ENCODE data around the gene STX4.

The STX4 gene

DNA sequence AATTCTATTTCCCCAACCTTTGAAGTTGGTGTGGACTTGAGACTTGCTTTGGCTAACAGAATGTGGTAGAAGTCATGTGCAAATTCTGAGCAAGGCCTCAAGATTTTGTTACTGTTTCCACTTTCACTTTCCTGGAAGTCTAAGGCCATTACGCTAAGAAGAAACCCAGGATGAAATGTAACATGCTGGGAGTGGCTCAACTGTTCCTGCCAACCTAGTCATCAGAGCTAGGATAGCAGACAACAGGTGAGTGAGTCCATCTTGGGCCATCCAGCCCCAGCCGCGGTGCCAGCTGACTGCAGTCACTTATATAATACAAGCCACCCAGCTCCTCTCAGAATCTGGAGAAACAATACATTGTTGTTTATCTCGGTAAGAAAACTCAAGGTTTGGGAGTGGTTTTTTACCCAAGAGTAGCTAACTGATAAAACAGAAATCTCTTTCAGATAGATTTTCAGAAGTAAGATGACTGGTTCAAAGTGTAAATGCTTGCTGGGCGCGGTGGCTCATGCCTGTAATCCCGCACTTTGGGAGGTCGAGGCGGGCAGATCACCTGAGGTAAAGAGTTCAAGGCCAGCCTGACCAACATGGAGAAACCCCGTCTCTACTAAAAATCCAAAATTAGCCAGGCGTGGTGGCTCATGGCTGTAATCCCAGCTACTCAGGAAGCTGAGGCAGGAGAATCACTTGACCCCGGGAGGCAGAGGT lies 10.7 kb upstream of the STX4 start:
- no peak for DNase-seq

DNA sequence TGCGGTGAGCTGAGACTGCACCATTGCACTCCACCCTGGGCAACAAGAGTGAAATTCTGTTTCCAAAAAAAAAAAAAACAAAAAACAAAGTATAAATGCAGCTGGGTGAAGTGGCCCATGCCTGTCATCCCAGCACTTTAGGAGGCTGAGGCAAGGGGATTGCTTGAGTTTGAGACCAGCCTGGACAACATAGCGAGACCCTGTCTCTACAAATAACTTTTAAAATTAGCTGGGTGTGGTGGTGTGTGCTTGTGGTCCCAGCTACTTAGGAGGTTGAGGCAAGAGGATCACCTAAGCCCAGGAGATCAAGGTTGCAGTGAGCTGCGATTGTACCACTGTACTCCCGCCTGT lies 10.1 kb upstream of the STX4 start:
- no peak for DNase-seq

DNA sequence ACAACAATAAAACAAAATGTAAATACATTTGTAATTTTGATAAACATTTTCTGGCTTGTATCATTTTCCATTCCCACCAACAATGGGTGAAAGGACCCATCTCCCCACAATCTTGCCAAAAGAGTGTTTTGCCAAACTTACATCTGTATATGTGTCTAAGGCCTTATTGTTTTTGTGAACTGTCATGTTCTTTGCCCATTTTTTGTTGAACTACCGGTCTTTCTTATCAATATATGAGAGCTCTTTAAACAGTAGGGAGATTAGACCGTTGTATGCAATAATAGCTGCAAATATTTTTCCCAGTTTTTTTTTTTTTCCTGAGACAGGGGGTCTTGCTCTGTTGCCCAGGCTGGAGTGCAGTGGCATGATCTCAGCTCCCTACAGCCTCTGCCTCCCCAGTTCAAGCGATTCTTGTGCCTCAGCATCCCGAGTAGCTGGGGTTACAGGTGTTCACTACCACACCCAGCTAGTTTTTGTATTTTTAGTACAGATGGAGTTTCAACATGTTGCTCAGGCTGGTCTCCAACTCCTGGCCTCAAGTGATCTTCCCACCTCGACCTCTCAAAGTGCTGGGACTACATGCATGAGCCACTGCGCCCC lies 9.6 kb upstream of the STX4 start:
- DNase-seq, result no peak

DNA sequence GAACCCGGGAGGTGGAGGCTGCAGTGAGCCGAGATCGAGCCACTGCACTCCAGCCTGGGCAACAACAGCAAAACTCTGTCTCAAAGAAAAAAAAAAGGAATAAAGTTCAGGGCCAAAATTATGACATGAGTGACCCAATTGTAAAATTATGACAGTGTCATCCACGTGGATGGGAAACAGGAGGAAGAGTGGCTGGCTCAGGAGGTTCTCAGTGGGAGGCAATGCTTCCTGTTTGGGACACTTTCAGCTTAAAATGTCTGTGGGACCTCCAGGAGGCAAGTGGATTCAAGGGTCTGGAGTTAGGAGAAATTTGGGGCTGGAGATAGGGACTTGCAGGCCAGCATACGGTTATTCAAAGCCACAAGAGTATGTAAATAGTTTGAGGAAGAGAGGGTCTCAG lies 8.0 kb upstream of the STX4 start:
- DNase-seq, result no peak

DNA sequence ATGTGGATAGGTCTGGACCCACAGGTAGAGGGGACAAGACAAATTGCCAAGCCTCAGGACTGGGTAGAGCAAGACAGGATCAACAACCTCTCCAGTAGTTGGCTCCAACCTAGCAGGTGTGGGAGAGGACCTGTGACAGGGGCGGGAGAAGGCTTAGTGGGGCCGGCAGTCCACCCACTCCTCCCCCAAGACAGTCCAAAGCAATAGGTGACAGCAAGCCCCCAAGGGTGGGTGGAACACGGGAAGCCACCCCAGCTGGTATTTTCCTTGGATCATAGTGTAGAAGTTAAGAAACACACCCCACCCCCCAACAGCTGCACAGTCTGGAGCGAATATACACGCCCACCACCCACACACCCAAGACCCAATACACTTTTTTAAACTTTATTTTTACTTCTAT lies 4.1 kb upstream of the STX4 start:
- DNase-seq, result no peak

DNA sequence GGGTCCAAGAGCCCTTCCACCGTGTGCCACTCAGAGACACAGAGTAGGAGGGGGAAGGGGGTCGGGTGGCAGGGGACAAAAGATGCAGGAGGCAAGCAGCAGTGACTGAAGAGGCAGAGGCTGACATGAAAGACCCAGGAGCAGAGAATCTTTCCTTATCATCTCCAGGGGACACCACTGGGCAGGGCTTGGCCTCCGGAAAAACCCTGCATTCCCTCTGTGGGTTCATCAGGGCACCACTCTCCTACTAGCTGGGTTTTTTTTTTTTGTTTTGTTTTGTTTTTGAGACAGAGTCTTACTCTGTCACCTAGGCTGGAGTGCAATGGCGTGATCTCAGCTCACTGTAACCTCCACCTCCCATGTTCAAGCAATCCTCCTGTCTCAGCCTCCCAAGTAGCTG lies 2.1 kb upstream of the STX4 start:
- no peak for DNase-seq

DNA sequence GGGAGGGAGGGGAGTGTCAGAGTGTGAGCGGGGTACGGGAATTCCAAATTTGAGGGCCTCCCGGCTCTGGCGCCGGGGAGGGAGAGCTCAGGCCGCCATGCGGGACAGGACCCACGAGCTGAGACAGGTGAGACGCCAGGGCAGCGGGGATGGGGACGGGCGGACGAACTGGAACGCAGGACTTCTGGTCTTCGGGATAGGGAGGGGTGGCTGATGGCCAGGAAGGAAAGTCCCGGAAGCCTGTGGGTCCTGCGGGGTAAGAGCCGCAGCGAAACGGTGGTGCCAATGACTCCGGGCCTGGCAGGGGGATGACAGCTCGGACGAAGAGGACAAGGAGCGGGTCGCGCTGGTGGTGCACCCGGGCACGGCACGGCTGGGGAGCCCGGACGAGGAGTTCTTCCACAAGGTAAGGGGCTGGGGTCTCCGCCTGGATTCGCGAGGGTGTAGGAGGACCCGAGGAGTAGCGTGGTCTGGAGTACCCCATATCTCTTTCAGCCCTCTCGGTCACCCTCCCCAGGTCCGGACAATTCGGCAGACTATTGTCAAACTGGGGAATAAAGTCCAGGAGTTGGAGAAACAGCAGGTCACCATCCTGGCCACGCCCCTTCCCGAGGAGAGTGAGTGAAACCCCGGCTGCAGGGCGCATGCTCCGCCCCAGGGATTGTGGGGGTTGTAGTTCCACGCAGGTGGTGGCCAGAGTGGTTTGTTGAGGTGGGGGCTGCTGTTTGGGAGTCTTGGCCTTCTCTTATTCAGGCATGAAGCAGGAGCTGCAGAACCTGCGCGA lies 543 bp downstream of the STX4 start:
- DNase-seq, result peak; percentile 71 to 85 (median 81)

DNA sequence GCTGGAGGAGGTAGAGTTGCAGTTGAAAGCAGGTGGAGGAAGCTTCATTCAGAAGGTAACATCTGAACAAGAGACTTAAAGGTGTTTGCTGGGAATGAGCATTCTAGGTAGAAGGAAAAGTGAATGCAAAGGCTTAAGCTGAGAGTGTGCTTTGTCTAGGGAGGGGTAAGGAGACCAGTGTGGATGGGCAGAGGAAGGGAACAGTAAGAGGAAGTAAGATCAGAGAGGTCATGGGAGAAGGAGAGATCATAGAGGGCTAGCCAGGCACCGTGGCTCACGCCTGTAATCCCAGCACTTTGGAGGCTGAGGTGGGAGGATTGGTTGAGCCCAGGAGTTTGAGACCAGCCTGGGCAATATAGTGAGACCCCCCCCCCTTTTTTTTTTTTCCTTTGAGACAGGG lies 3.3 kb downstream of the STX4 start:
- no peak for DNase-seq

DNA sequence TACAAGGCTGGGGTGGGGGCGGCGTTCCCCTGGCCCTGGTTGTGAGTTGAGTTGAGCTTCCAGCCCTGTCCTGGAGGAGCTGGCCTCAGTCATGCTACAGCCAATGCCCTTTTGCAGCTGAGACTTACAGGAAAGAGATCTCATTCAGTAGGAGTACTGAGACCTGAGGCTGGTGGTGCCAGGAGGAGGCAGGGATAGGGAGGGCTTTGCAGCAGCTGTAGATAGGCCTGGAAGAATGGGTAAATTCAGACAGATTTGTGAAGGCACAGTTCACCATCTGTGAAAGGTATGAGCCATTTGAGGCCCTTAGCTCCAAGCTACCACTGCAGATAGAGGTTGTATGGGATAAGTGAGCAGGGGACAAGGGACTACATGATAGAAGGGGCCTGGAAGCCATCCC lies 5.6 kb downstream of the STX4 start:
- DNase-seq, result no peak

DNA sequence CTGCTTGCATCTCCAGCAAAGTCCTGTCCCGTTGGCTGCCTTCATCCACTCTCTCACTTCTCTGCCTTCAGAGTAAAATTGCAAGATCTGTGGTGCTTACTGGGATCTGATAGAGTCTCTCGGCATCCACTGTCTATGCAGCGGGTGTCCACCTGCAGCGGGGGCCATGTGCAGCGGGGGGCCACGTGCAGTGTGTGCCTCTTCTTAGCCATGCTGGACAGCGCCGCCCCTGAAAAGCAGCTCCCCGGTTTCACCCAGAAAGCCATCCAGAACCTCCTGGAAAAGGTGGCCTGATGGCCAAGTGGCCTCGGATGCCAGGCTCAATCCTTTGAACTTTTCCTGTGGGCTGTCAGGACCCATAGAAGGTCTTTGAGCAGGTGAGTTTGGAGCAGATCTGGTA lies 9.5 kb downstream of the STX4 start:
- no peak for DNase-seq

DNA sequence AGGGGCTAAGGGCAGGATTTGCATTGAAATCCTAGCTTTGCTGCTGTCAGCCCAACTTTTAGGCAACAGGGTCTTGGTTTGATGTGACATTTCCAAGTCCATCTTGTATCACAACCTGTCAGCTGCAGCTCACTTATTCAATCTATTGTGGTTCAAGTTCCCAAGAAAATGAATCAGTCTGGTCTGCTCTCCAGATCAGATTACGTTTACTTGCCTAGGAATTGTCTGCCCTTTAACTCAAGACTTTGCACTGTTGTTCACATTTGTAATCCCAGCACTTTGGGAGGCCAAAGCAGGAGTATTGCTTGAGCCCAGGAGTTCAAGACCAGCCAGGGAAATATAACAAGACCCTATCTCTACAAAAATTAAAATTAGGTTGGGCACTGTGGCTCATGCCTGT lies 10.0 kb downstream of the STX4 start:
- no peak for DNase-seq

DNA sequence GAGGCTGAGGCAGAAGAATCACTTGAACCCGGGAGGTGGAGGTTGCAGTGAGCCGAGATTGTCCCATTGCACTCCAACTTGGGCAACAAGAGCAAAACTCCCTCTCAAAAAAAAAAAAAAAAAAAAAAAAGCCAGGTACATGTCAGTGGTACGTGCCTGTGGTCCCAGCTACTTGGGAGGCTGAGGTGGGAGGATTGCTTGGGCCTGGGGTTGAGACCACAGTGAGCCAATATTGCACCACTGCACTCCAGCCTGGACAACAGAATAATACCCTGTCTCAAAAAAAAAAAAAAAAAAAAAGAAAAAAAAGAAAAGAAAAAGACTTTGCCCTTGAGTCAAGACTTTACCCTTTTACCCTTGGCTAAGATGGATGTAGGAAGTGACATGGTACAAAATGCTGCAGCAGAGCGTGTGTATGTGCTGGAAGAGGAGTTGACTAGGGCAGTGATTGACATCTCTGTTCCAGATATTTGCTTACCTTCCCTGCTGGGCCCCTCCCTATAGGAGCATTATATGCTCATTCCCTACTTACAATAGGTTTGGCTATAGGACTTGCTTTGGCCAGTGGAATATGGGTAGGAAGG lies 10.6 kb downstream of the STX4 start:
- DNase-seq, result no peak

DNA sequence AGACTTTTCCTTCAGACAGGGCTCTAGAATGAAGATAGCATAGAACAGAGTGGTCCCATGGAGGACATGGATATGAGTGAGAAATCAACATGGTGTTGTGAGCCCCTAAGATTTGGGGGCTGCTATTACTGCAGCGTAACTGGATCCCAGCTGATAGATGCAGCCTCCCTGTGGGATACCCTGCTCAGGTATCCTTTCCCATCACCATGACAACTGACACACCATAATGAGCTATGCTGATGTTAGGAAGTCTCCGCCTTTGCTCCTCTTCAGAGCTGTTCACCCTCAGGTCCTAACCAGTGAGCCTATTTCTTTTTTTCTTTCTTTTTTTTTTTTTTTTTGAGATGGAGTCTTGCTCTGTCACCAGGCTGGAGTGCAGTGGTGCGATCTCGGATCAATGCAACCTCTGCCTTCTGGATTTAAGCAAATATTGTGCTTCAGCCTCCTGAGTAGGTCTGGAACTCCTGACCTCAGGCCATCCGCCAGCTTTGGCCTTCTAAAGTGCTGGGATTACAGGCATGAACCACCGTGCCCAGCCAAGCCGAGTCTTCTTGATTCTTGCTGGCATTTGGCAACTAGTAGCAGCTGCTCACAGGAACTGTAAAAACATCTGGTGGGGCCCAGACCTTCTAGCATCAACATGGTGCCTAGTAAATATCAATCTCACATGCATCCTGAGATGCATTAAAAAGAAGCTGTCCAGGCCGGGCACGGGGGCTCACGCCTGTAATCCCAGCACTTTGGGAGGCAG lies 17.1 kb downstream of the STX4 start:
- DNase-seq, result no peak

DNA sequence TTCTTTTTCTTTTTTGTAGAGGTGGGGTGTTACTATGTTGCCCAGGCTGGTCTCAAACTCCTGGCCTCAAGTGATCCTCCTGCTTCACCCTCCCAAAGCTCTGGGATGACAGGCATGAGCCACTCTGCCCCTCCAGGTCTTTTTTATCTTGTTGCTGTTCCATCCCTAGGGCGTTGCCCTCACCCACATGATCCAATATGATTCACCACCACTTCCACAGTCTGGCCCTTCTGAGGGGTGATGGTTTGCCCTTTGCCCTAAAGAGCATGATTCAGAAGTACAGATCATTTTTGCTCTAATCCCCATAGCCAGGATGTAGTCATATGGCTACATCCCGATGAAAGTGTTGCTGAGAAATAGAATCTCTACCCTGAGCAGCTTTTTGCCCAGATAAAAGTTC lies 18.8 kb downstream of the STX4 start:
- no peak for DNase-seq

DNA sequence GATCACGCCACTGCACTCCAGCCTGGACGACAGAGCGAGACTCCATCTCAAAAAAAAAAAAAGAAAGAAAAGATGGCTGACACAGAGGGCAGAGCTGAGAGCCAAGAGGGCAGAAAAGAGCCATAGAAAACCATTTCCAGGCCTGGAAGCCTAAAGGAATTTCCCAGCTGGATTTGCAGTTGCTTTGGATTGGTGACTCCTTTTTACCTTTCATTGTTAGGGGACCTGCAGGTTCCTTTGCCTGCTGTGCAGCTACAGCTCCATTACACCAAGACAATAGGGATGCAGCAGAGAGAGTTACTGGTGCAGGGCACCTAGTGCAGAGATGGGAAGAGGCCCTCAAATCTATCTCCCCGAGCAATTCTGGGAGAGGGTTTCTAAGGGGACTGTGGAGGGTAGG lies 22.3 kb downstream of the STX4 start:
- DNase-seq, result no peak

DNA sequence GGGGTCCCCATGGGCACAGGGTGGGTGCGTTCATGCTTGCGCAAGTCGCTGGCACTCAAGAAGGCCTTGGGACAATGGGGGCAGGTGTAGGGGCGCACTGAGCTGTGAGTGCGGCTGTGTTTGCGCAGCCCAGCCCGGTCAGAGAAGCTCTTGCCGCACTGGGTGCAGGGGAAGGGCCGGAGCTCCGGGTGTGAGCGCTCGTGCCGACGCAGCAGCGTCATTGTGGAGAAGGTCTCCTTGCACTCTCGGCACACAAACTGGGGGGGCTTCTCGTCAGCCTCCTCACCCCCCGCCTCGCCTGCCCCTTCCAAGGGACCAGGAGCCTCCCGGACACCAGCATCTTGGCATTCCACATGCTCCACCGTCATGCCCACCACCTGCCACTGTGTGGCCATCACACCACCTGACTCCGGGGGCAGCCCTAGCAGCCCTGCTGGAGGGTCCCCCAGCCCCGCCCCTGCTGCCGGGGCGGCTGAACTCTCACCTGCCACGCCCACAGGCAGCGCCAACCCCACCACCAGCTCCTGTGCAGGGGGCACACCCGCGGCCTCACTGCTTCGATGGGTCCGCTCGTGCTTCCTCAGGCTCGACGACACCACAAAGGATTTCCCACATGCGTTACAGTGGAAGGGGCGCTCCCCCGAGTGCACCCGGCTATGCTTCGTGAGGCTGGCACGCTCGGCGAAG lies 27.9 kb downstream of the STX4 start:
- DNase-seq, result no peak

DNA sequence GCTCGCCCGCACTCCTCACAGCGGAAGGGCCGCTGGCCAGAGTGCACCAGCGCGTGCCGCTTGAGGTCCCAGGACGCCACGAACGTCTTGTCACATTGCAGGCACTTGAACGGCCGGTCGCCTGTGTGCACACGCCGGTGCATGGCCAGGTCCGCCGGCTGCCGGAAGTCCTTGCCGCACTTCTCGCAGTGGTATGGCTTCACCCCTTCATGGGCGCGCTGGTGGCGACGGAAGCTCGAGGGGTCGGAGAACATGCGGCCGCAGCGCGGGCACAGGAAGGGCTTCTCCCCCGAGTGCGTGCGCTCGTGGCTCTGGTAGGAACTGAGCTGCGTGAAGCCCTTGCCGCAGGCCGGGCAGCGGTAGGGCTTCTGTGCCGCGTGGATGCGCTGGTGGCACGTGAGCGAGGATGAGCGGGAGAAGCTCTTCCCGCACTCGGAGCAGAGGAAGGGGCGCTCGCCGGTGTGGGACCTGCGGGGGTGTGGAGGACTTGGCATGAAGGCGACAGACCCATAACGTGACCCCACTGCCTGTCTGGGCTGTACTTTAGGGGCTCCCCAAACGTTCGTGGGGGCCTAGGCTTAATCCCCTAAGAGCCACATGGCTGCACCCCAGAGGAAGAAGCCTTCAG lies 28.6 kb downstream of the STX4 start:
- DNase-seq, result no peak

DNA sequence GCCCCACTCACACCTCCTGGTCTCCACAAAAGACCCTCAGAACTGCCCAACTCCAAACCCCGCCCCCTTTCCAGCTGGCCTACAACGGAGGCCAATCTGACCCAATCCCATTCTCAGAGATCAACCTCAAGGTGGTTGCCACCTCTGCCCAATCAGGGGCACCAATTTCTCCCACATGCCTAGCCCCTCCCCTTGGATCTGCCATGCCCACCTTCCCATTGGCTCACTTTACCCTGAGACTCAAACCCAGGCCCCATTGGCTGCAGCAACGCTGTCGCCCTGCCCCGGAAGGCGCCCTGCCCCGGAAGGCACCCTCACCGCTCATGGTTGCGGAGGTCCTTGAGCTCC lies 30.1 kb downstream of the STX4 start:
- DNase-seq, result no peak

DNA sequence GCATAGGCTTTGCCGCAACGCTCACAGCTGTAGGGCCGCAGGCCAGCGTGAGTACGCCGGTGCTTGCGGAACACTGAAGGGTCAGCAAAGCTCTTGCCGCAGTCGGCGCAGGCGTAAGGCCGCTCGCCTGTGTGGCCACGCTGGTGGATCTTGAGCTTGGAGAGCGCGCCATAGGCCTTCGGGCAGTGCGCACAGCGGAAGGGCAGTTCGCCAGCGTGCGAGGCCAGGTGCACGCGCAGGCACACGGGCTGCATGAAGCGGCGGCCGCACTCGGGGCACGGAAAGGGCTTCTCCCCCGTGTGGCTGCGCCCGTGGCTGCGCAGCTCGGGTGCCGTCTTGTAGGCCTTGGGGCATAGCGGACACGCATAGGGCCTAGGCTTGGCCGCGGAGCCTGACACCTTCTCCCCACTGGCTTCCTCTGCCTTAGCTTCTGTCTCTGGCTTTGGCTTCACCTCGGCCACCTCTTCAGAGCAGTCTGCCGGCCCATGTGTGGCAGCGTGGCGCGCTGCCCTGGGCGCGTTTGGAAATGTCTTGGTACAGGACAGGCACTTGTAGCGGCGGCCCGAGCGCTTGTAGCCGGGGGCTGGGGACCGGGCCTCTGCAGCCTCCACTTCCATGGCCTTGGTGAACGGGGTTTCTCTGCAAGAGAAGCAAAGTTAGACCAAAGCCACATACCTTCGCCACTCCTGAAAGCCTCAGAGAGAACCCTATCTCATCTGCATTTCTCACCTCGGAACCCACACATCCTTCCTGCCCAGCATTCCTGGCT lies 30.7 kb downstream of the STX4 start:
- no peak for DNase-seq

DNA sequence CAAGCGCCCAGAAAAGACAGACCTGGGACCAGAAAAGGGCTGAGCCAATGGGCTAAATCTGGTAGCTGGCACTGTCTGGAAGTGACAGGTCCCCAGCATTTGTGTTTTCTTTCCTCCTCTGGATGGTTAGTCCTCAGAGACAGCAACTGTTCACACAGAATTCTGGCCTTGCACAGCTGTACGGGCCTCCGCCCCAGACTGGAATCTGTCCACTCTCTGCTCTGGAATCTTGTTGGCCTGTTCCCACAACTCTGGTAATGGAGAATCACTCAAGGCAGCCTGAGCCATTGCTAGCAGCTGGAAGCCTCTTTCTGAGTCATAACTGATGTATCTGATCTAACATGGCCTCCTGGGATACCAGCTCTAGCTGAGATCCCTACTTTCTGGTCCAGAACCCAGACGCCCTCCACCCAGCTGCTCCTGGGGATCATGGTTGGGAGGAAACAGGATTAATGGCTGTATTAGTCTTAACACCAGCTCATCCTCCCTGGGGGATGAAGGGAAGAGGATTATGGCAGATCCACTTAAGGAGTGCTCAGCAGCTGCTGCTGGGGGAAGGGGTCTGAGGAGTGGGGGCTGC lies 31.6 kb downstream of the STX4 start:
- no peak for DNase-seq

DNA sequence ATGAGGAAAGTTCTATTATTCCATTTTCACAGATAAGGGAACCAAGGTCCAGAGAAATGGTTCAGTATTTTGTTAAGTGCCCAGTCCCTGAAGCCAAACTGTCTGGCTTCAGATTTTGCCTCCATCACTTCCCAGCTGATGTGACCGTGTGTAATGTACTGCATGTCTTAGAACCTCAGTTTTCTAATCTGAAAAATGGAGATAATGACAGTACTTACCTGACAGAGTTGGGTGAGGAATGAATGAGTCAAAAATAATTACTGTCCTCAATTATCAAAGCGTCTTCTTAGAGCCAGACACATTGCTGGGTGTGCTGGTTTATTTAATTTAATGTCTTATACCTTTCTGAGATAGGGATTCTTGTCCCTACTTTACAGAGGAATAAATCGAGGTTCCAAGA lies 34.0 kb downstream of the STX4 start:
- DNase-seq, result no peak
